Naive thymus-derived CD8-positive, alpha-beta T cell (primary cell): ENCODE data around the gene ZNF710. TPM values are rescaled to one million over a fixed set of nuclear protein-coding genes. Genes with fewer than 3 reads are reported as not detected.
A peak's percentile ranks its signal among the peaks of the same experiment; 100 is the strongest.

Experiments used
- ATAC-seq, 2 donors: fragments of 150-1000 bp; cut with Tn5 transposase in 1 of 2; sonication (Bioruptor Pico), chemical (Tn5 transposase) in 1 of 2; 1 replicate in 1 of 2; 2 replicates in 1 of 2; pipeline ENCODE4 v1.10.0; 2021; ENCODE audit warnings: mild to moderate bottlenecking in 2 of 2, moderate library complexity in 2 of 2
- POLR2A ChIA-PET: fragments of 350-600 bp; sonication (Branson Sonifier 250); formaldehyde crosslinking; loops from one replicate; lab custom pipeline; 2021; ENCODE audit warnings: antibody characterized with exemption; lab: Charles Lee
- DNase-seq, 10 donors: peaks; one replicate each; pipeline versions ENCODE4 v3.0.0 to v3.0.0-alpha.2; 2020 to 2022
- H3K27ac Mint-ChIP-seq, 10 donors: one replicate each; pipeline ENCODE4 v1.8.0; 2020 to 2022; ENCODE audit warnings: mild to moderate bottlenecking in 10 of 10, mixed read lengths in 10 of 10, moderate library complexity in 4 of 10, inconsistent platforms in 1 of 10
- H3K27me3 Mint-ChIP-seq, 5 donors: one replicate each; pipeline ENCODE4 v1.8.0; 2021 to 2022; ENCODE audit warnings: mixed read lengths in 5 of 5
- H3K36me3 Mint-ChIP-seq, 3 donors: one replicate each; pipeline ENCODE4 v1.8.0; 2020 to 2022; ENCODE audit warnings: mixed read lengths in 3 of 3, mild to moderate bottlenecking in 2 of 3, inconsistent platforms in 1 of 3
- H3K4me1 Mint-ChIP-seq, 4 donors: one replicate each; pipeline ENCODE4 v1.8.0; 2021 to 2022; ENCODE audit warnings: mixed read lengths in 4 of 4
- H3K4me3 Mint-ChIP-seq, 10 donors: one replicate each; pipeline ENCODE4 v1.8.0; 2020 to 2022; ENCODE audit warnings: mild to moderate bottlenecking in 10 of 10, mixed read lengths in 10 of 10, moderate library complexity in 6 of 10, inconsistent platforms in 1 of 10
- H3K9me3 Mint-ChIP-seq, 9 donors: one replicate each; pipeline ENCODE4 v1.8.0; 2020 to 2022; ENCODE audit warnings: mixed read lengths in 9 of 9, mild to moderate bottlenecking in 3 of 9, inconsistent platforms in 1 of 9, moderate library complexity in 1 of 9
- polyA plus RNA-seq, 3 donors: library from polyadenylated mRNA; unstranded; fragments of 300-500 nt; fragmentation: Illumina TruSeq; gene quantifications; one replicate each; pipeline ENCODE4 v1.2.3, GENCODE V29; 2021
- total RNA-seq, 8 experiments: library from RNA in 2 of 8; stranded (reverse) in 2 of 8; gene quantifications; one replicate each; pipeline ENCODE4 v1.2.3 and lab custom pipeline; 2021 to 2026

ZNF710 gene
- total and polyA plus RNA-seq, 5 experiments from 2014 or later: 0.23 to 14.5 (median 1.8) TPM

GRCh38 chr15:90008607-90009006 is 7.5 kb downstream of the ZNF710 start:
- Mint-ChIP-seq H3K4me1 (peaks cover 34 to 75% (median 65%) of the 10 kb centered on the region in 4 donors), H3K36me3 (no peaks in the 10 kb centered on the region), H3K27me3 (no peaks in the 10 kb centered on the region), H3K27ac (peak overlapping the region in 1 of 10 donors; percentile 42), H3K9me3 (peaks cover 0 to 2% (median 0%) of the 10 kb centered on the region in 9 donors), H3K4me3 (no peak overlapping the region)
- ATAC-seq (no peak), DNase-seq (no peak)
- POLR2A ChIA-PET: no interaction called here

DNA sequence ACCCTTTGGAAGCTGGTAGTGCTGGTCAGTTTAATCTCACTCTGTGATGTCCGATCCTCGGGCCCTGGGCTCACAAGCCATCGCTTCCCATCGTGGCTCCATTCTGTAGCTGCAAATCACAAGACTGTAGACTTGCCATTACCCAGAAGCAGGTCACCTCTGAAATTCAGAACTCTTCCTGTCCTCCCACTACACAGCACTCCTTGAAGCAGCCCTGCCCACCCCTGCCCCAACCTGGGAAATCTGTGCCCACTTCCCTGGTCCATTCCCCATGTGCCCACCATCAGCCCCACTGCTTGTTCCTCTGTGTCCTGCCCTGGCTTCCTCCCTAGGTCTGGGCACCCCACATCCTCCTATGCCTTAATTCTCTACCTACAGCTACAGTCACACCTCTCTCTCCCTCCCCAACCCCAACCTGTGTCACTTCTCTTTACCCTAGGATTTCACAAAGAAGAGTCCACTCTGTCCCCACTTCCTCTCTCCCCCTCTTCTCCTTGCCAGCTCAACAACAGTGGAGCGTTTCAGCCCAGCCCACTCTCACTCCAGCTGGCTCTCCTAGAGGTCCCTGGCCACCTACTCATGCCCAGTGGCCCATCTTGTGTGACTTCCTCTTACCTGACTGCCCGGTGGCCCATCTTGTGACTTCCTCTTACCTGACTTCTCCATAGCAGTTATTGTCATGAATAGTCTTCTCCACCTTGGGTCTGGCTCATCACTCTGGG is 8.3 kb downstream of the ZNF710 start:
- no peak for DNase-seq
- H3K4me3 Mint-ChIP-seq: peak overlapping the region in 1 of 10 donors; percentile 1
- POLR2A ChIA-PET: no interaction called here
- ATAC-seq: no peak
- H3K27me3 Mint-ChIP-seq: no peaks in the 10 kb centered on the region
- H3K27ac Mint-ChIP-seq: peak overlapping the region in 3 of 10 donors; percentile 19 to 48 (median 22)
- H3K9me3 Mint-ChIP-seq: peaks cover 0 to 2% (median 0%) of the 10 kb centered on the region in 9 donors
- H3K4me1 Mint-ChIP-seq: peaks cover 37 to 76% (median 65%) of the 10 kb centered on the region in 4 donors
- no peaks in the 10 kb centered on the region for H3K36me3 Mint-ChIP-seq

DNA sequence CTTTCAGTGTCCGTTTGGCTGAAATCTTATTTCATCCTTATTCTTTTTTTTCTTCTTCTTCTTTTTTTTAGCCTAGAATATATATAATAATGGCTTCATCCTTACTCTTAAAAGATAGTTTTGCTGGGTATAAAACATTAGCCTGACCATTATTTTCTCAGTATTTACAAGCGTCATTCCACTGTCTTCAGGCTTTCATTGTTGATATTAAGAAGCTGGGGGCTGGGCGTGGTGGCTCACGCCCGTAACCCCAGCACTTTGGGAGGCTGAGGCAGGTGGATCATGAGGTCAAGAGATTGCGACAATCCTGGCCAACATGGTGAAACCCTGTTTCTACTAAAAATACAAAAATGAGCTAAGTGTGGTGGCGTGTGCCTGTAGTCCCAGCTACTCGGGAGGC is 10.6 kb downstream of the ZNF710 start:
- ATAC-seq (no peak), DNase-seq (no peak)
- POLR2A ChIA-PET: interaction anchor here (1.0 to 4.3 kb wide), 2 partner anchors 10 to 13 kb away, joined by 9 to 29 read pairs; partner anchors contain the start of gene ZNF710
- H3K4me3 Mint-ChIP-seq: no peak overlapping the region
- H3K27ac Mint-ChIP-seq: no peak overlapping the region
- peaks cover 0 to 2% (median 0%) of the 10 kb centered on the region in 9 donors for H3K9me3 Mint-ChIP-seq
- H3K36me3 Mint-ChIP-seq: no peaks in the 10 kb centered on the region
- no peaks in the 10 kb centered on the region for H3K27me3 Mint-ChIP-seq
- H3K4me1 Mint-ChIP-seq: peaks cover 25 to 74% (median 49%) of the 10 kb centered on the region in 4 donors

- Mint-ChIP-seq H3K27ac (peak overlapping the region in 9 of 10 donors; percentile 18 to 82 (median 57)), H3K4me1 (peaks cover 26 to 74% (median 47%) of the 10 kb centered on the region in 4 donors), H3K4me3 (peak overlapping the region; percentile 29 to 80 (median 68)), H3K9me3 (peaks cover 0 to 2% (median 0%) of the 10 kb centered on the region in 9 donors), H3K36me3 (no peaks in the 10 kb centered on the region), H3K27me3 (no peaks in the 10 kb centered on the region)
- POLR2A ChIA-PET: interaction anchor here (0.6 to 4.3 kb wide), 5 partner anchors 12 to 120 kb away, joined by 3 to 29 read pairs (median 4); partner anchors contain the start of genes AP3S2 and ZNF710
- DNase-seq: peak in 5 of 10 donors; percentile 16 to 83 (median 71)
- peak; percentile 91 to 96 for ATAC-seq
These were observed 12.4 kb downstream of the ZNF710 start for GRCh38 chr15:90013503-90013937.

DNA sequence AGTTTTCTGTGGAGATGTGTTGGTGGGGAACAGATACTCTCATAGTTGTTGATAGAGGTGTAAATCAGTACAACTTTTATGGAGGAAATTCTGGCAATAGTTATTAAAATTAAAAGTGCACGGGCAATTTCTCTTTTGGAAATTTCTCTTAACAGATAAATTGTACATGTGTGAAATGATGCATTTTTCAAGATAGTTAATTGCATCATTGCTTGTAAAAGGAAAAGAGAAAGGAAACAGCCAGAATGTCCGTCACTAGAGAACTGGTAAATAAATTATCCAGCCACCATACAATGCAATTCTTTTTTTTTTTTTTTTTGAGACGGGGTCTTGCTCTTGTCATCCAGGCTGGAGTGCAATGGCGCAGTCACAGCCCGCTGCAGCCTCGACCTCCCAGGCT is 14.2 kb downstream of the ZNF710 start:
- no peak for DNase-seq
- ATAC-seq: no peak
- Mint-ChIP-seq H3K27ac (no peak overlapping the region), H3K36me3 (no peaks in the 10 kb centered on the region), H3K4me1 (peaks cover 17 to 67% (median 36%) of the 10 kb centered on the region in 4 donors), H3K27me3 (no peaks in the 10 kb centered on the region), H3K9me3 (peaks cover 0 to 2% (median 0%) of the 10 kb centered on the region in 9 donors), H3K4me3 (no peak overlapping the region)
- POLR2A ChIA-PET: interaction anchor here (4.3 kb wide), 1 partner anchor 14 kb away, joined by 29 read pairs; the partner anchor contains the start of gene ZNF710

DNA sequence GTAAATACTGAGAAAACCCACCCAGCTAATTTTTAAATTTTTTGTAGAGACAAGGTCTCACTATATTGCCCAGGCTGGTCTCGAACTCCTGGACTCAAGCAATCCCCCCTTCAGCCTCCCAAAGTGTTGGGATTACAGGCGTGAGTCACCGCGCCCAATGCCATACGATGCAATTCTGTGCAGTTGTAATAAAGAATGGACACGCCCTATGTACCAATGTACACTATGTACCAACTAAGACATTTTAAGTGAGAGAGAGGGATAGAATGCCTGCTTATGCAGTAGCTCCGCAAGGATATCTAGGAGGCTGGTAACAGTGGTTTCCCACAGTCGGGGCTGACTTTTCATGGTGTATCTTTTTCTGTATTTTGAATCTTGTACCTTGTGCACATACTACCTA is 14.6 kb downstream of the ZNF710 start:
- H3K4me3 Mint-ChIP-seq: no peak overlapping the region
- H3K4me1 Mint-ChIP-seq: peaks cover 19 to 69% (median 36%) of the 10 kb centered on the region in 4 donors
- no peaks in the 10 kb centered on the region for H3K27me3 Mint-ChIP-seq
- no peak for DNase-seq
- ATAC-seq: no peak
- no peaks in the 10 kb centered on the region for H3K36me3 Mint-ChIP-seq
- peaks cover 0 to 2% (median 0%) of the 10 kb centered on the region in 9 donors for H3K9me3 Mint-ChIP-seq
- POLR2A ChIA-PET: no interaction called here
- H3K27ac Mint-ChIP-seq: no peak overlapping the region

DNA sequence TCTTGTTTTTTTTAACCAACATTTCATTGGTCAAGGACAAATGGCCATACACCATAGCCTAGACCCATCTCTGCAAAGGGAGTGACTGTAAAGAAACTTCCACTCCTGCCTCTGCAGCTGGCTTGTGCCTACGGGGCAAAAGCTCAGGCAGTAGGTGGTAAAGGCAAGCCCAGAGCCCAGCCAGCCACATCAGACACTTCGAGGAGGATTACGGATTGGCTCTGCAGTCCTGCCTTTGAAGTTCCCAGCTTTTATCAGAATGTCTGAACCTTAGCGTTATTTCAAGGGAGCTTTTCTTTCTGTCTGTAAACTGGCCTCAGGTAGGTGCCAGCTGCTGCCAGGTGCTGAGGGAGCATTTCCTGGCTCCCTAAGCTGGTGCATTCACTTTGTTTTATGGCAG is 15.6 kb downstream of the ZNF710 start:
- H3K9me3 Mint-ChIP-seq: no peaks in the 10 kb centered on the region
- H3K27me3 Mint-ChIP-seq: no peaks in the 10 kb centered on the region
- H3K27ac Mint-ChIP-seq: peak overlapping the region in 2 of 10 donors; percentile 18 to 43
- ATAC-seq: peak in 1 of 2 donors; percentile 37
- no peak for DNase-seq
- peaks cover 22 to 71% (median 39%) of the 10 kb centered on the region in 4 donors for H3K4me1 Mint-ChIP-seq
- H3K36me3 Mint-ChIP-seq: no peaks in the 10 kb centered on the region
- POLR2A ChIA-PET: no interaction called here
- H3K4me3 Mint-ChIP-seq: no peak overlapping the region

DNA sequence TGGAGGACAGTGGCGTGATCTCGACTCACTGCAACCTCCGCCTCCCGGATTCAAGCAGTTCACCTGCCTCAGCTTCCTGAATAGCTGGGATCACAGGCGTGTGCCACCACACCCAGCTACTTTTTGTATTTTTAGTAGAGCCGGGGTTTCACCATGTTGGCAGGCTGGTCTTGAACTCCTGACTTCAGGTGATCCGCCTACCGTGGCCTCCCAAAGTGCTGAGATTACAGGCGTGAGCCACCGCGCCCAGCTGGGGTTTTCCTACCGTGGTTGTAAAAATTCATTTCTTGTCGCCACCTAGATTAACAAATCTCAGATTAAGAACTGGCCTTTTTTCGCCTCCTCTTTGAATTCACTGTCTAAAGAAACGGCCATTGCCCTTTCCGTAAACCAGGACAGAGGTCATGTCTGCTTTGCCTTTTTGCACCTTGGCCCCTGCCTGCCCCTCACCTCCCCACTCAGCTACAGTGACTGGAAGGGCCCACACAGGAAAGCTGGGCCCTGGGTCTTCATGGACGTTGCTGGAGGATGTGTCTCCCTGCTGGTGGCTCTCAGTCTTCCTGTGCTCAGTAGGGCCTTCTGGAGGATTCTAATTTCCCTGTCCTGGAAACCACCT is 17.2 kb downstream of the ZNF710 start:
- no peak for ATAC-seq
- H3K4me1 Mint-ChIP-seq: peaks cover 17 to 69% (median 36%) of the 10 kb centered on the region in 4 donors

DNA sequence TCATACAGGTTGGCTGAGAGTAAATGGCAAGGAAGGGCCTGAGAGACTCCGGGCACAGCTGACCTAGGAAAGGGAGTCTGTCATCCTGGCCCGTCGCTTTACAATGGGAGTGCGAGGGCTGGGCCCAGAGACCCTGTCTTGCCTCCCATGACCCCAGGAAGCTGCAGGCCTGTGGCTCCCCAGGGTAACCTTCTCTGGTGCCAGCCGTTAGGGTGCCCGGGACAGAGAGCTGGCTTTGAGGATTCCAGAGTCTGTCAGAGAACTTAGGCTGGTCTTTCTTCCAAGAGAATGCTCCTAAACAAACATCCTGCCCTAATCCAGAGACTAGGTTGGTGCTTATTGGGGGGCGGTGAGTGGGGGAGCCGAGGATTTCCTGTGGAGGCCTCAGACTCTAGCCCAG is 18.5 kb downstream of the ZNF710 start:
- DNase-seq (no peak), ATAC-seq (no peak)
- H3K4me1 Mint-ChIP-seq: peaks cover 17 to 65% (median 34%) of the 10 kb centered on the region in 4 donors
- no peaks in the 10 kb centered on the region for H3K27me3 Mint-ChIP-seq
- H3K36me3 Mint-ChIP-seq: no peaks in the 10 kb centered on the region
- H3K9me3 Mint-ChIP-seq: no peaks in the 10 kb centered on the region
- H3K4me3 Mint-ChIP-seq: no peak overlapping the region
- POLR2A ChIA-PET: interaction anchor here (0.7 kb wide), 1 partner anchor 8 kb away, joined by 3 read pairs; no protein-coding TSS in a partner anchor
- no peak overlapping the region for H3K27ac Mint-ChIP-seq

More for the DNA sequence above, 17.2 kb downstream of the ZNF710 start:
- no peaks in the 10 kb centered on the region for H3K27me3 Mint-ChIP-seq
- POLR2A ChIA-PET: interaction anchor here (0.6 kb wide), 1 partner anchor 181 kb away, joined by 5 read pairs; no protein-coding TSS in a partner anchor
- no peak overlapping the region for H3K4me3 Mint-ChIP-seq
- peak overlapping the region in 1 of 10 donors; percentile 32 for H3K27ac Mint-ChIP-seq
- DNase-seq: no peak
- no peaks in the 10 kb centered on the region for H3K36me3 Mint-ChIP-seq
- no peaks in the 10 kb centered on the region for H3K9me3 Mint-ChIP-seq

DNA sequence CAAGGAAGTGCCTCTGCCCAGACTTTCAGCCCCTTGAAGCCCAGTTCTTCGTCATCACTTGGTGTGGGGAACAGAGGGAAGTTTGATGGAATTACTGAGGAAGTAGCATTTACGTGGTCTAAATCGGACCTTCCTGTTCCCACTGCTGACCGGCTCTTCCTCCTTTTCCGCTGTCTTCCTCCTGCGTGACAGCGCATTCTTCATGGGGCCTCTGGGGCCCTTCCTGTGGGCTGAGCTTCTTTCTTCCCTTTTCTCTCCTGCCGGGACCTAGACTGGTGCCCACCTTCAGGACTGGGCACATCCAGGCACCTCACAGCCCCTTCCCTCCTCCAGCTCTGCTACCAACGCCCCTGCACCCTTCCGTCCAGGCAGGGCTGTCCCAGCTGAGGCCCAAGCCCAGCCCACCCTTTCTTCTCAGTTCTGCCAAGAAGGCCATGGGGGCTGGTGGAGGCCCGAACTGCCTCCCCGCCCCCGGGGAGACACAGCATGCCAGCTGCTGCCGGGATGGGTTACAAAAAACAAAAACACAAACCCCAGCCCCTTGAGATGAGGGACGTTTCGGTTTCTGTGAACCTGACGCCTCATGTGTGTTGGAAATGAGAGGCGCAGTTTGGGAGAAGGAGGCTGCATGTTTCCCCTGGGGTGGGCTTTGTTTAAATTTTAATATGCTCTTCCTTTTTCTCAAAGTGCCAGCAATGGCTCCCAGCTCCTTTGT is 19.1 kb downstream of the ZNF710 start:
- H3K27ac Mint-ChIP-seq: peak overlapping the region in 1 of 10 donors; percentile 39
- POLR2A ChIA-PET: interaction anchor here (1.5 kb wide), 1 partner anchor 12 kb away, joined by 3 read pairs; no protein-coding TSS in a partner anchor
- H3K9me3 Mint-ChIP-seq: no peaks in the 10 kb centered on the region
- no peak overlapping the region for H3K4me3 Mint-ChIP-seq
- ATAC-seq (no peak), DNase-seq (no peak)
- no peaks in the 10 kb centered on the region for H3K27me3 Mint-ChIP-seq
- H3K36me3 Mint-ChIP-seq: no peaks in the 10 kb centered on the region
- peaks cover 21 to 67% (median 39%) of the 10 kb centered on the region in 4 donors for H3K4me1 Mint-ChIP-seq

GRCh38 chr15:90020936-90021507 is 19.9 kb downstream of the ZNF710 start:
- Mint-ChIP-seq H3K4me1 (peaks cover 21 to 66% (median 38%) of the 10 kb centered on the region in 4 donors), H3K36me3 (no peaks in the 10 kb centered on the region), H3K9me3 (no peaks in the 10 kb centered on the region), H3K27me3 (no peaks in the 10 kb centered on the region), H3K4me3 (no peak overlapping the region), H3K27ac (no peak overlapping the region)
- POLR2A ChIA-PET: interaction anchor here (1.5 kb wide), 1 partner anchor 11 kb away, joined by 3 read pairs; no protein-coding TSS in a partner anchor
- DNase-seq (no peak), ATAC-seq (no peak)

GRCh38 chr15:90022345-90022744 is 21.2 kb downstream of the ZNF710 start:
- DNase-seq (no peak), ATAC-seq (no peak)
- no peaks in the 10 kb centered on the region for H3K27me3 Mint-ChIP-seq
- no peaks in the 10 kb centered on the region for H3K9me3 Mint-ChIP-seq
- no peaks in the 10 kb centered on the region for H3K36me3 Mint-ChIP-seq
- no peak overlapping the region for H3K4me3 Mint-ChIP-seq
- POLR2A ChIA-PET: no interaction called here
- no peak overlapping the region for H3K27ac Mint-ChIP-seq
- peaks cover 21 to 56% (median 28%) of the 10 kb centered on the region in 4 donors for H3K4me1 Mint-ChIP-seq
